Hematopoietic multipotent progenitor cell (in vitro differentiated cells): Measurements from ENCODE around the gene EML3. TPM values are rescaled to one million over a fixed set of nuclear protein-coding genes. Genes with fewer than 3 reads are reported as not detected.
"Not testable (repeated sequence)": the region's sequence is repeated elsewhere in the genome, so short reads cannot be mapped to it uniquely, and the experiment has no call there.

ENCODE experiments used
- DNase-seq, 3 donors: peaks; one replicate each; pipeline ENCODE4 v3.0.0-alpha.2; 2011 to 2015; ENCODE audit warnings: low read depth in 2 of 3, low spot score in 2 of 3
- total RNA-seq: library from RNA; depleted of rRNA; stranded (reverse); fragments of >200 nt; gene quantifications from one replicate; pipeline ENCODE4 v1.2.3, GENCODE V29; 2012

Gene EML3, protein sequence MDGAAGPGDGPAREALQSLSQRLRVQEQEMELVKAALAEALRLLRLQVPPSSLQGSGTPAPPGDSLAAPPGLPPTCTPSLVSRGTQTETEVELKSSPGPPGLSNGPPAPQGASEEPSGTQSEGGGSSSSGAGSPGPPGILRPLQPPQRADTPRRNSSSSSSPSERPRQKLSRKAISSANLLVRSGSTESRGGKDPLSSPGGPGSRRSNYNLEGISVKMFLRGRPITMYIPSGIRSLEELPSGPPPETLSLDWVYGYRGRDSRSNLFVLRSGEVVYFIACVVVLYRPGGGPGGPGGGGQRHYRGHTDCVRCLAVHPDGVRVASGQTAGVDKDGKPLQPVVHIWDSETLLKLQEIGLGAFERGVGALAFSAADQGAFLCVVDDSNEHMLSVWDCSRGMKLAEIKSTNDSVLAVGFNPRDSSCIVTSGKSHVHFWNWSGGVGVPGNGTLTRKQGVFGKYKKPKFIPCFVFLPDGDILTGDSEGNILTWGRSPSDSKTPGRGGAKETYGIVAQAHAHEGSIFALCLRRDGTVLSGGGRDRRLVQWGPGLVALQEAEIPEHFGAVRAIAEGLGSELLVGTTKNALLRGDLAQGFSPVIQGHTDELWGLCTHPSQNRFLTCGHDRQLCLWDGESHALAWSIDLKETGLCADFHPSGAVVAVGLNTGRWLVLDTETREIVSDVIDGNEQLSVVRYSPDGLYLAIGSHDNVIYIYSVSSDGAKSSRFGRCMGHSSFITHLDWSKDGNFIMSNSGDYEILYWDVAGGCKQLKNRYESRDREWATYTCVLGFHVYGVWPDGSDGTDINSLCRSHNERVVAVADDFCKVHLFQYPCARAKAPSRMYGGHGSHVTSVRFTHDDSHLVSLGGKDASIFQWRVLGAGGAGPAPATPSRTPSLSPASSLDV
- 38.0 TPM for total RNA-seq

DNA sequence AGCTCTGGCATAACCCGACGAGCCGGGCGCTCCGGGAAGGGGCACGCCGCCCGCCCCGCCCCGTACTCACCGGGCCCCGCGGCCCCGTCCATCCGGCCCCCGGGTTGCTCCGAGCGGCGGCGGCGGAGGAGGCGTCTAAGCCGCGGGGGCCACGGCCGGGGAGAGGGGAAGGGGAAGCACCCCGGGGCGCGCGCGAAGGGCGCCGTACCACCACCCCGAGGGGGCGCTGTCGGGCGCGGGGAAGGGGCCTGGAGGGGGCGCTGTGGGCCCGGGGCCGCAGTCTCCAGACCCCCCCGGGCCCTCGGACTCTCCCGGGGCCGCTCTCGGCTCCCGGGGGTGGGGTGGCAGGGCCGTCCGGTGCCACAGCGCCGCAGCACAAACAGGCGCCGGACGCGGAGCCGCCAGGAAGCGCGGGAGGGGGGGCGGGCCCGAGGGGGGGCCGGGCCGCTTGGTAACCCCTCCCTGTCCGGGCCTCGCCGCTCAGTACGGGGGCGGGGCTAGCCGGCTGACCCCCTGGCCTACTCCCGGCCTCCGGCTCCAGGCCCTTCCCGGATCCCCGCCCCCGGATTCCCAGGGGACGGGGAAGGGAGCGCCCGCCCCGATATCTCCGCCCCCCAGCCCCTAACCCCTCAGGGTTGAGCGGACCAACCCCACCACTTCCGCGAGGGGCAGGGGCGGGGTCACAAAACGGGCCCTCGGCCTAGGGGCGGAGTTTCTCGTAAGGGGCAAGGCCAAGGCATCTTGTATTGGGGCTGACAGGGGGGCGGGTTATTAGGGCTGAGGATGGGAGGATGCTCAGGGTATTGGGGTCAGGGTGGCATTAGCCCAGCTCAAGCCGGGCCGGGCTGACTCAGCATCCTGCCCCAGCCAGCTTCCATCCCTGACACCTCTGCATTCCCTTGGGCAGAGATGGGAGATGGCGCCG, at the start of gene EML3, which contains the start of gene ROM1:
EML3 (minus strand) TSS at position 410 of the 925 bp plus-strand sequence; CDS start at position 92, 318 bp downstream.
ROM1 (plus strand) TSS at position 892 of the 925 bp plus-strand sequence; CDS start at position 917, 25 bp downstream.
- DNase-seq, result peak; percentile 78 to 95 (median 89)

DNA sequence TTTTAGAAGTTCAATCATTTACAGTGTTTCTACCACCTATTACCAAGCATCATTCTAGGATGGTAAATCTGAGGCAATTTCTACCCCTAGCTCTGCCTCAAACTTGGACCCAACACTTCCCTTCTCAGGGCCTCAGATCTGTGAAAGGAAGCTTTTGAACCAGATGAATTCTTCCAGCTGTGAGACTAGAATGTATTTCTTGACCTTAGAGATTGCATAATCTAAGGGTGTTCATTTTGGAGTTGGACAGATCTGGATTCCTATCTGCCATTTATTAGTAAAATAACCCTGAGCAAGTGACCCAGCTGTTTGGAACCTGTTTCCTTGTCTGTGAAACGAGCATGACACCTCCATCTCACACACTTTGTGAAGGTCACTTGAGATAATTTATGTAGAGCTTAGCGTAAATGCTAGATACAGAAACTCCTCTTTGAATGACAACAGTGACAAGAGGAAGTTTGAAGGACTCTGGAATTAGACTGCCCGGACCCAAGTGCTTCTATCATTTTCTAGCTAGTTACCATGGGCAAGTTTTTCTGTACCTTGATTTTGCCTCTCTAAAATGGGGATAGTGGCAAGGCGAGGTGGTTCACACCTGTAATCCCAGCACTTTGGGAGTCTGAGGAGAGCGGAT, 44.3 kb upstream of the EML3 start:
- no peak for DNase-seq

DNA sequence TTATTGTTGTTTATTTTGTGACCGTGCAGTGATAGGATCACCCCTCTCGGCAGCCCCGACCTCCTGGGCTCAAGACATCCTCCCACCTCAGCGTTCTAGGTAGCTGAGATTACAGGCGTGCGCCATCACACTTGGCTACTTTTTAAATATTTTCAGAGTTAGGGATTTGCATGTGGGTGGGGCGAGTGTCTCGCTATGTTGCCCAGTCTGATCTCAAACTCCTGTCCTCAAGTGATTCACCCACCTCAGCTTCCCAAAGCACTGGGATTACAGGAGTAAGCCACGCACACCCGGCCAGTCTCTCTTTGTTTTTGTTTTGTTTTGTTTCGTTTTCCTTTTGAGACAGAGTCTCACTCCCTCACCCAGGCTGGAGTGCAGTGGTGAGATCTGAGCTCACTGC, 41.7 kb upstream of the EML3 start:
- DNase-seq, result no peak

DNA sequence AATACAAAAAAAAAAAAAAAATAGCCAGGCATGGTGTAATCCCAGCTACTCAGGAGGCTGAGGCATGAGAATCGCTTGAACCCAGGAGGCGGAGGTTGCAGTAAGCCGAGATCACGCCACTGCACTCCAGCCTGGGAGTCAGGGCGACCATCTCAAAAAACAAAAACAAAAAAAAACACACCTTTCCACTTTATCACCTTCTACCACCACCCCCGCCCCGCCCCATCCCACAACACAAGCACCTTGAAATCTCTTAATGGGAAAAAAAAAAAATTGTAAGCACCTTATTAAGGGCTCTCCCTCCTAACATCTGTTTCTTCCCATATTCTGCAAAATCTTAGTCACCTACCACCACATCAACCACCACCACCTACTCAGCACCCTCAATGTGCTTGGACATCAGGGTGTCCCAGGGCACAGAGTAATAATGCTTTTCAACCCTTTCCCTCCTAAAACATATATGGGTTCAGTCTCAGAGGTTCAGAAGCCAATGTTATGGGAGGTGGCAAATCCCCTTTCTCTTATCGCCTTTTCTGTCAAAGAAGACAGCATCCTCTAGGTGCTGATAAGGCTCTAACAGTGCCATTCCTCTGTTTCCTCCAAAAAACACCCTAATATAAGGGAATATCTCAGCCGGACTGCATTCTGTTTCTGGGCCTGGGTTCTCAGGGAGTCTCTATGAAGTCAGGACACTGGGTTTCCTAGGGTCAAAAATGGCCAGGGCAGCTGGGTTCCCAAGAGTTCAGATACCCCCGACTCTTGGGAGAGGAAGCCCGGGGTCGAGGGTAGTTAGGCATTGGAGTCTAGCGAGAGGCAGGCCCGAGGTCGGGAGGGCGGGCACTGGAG, 39.8 kb upstream of the EML3 start:
- DNase-seq, result no peak

DNA sequence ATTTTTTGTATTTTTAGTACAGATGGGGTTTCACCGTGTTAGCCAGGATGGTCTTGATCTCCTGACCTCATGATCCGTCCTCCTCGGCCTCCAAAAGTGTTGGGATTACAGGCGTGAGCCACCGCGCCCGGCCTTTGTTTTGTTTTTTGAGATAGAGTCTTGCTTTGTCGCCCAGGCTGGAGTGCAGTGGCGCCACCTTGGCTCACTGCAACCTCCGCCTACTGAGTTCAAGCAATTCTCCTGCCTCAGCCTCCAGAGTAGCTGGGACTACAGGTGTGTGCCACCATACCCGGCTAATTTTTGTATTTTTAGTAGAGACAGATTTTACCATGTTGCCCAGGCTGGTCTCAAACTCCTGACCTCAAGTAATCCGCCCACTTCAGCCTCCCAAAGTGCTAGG, 37.7 kb upstream of the EML3 start:
- not testable (repeated sequence) for DNase-seq

DNA sequence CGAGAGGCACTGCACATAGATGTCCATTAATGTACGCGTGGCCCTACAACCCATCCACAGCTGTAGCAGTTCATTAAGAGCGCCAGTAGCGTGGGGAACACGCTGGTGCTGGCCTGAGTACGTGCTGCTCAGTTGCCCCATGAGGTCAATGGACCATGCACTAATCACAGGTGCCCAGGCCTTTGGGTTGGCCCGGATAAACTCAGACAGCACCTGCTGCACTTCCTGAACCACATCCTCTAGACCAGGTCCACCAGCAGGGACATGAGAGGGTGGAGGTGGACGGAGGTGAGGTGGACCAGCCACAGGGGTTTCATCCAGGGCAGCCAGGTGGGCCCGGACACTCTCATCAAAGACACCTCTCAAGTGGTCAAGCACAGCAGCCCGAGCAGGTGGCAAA, 36.9 kb upstream of the EML3 start:
- no peak for DNase-seq

DNA sequence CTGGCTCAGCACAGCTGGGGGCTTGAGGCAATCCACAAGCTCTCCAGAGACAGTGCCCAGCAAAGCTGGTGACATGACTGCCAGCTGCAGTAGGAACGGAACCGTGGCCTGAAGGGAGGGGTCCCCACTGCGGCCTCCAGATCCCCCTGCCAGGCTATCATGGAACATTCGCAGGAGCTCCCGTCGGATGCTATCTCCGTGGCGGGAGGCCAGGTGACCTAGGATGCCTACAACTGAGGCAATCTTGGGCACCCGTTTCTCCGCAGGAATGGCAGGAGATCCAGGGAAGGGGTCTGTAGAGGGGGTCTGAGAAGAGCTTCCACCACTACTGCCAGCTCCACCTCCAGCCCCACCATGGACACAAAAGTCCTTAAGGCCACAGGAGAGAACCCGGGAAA, 36.4 kb upstream of the EML3 start:
- DNase-seq, result no peak

DNA sequence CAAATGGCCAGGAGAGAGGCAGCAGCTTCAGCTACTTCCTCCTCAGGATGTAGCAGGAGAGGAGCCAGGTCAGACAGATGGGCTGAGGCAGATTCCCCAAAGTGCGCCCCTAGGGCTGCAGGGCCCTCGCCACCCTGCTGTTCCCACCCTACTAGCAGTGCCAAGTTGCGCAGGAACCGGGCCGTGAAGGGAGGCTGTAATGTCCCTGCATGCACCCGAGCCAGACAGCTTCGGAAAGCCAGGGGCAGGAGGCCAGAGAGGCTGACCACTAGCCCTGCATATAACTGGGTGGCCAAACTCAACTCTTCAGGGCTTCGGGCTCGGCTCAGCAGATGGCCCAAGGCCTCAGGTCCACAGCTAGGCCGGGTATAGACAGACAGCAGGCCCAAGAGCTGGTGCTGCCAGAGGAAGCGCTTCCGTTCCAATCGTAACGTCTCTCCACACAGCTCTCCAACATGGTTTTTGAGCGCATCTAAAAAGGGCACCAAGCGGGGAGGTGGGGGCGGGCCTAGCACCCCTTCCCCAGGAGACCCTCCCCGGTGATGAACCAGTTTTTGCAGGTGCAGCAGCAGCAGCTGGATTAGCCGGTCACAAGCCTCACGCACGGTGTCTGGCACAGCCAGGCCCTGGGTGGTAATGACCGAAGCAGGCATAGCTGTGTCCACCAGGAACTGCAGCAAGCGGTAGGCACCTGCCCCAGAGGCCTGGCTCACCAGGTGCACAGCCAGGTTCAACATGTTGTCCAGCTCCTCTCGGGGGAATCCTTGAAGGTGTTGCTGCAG, 35.8 kb upstream of the EML3 start:
- no peak for DNase-seq

DNA sequence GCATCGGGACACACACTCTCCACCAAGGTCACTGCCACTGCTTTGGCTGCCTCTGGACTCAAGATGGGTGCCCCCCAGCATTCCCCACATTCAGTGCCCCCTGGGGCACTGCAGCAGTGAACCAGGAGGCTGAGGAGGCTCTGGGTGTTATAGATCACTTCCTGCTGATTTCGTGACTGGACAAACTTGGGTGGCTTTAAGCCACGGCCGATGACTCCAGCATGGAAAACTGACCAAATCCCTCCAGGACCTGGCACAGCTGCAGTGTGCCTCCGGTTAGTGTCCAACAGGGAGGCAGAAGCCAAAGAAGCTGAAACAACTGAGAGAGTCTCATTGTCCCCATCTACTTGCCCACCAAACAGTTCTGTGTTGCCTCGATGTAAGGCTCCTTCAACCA, 35.0 kb upstream of the EML3 start:
- DNase-seq, result no peak

DNA sequence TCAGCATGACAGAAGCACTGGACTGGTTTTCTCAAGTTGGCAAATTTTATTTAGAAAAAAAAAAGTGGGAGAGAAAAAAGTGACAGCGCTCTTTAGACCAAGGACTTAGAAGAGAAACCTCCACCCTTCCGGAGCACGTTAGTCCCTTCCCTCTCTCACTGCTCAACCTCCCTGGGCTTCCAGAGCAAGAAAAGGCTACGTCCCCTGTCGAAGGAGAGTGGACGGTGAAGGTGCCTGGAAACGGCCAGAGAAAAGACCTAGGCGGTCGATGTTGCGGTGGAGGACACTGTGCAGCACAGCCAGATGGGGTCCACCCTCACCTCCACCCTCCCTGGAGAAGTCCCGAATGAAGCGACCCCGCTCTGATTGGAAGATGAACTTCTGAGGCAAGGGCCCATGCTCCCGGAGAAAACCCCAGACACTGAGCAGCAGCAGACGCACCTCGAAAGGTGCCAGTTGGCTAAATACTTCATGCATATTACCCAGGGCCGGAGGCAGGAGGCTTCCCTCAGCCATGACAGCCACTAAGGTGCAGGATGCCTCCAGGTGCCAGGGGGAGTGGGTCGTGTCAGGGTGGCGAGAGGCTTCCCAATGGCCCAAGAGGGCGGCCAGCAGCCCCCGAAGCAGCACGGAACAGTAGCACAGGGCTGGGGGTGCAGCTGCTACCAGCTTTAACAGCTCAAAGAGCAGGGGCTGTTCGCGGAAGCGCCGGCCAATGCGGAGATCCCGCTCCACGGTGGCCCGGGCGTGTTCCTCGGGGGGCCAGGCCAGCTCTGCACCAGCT, 34.4 kb upstream of the EML3 start:
- DNase-seq, result no peak

DNA sequence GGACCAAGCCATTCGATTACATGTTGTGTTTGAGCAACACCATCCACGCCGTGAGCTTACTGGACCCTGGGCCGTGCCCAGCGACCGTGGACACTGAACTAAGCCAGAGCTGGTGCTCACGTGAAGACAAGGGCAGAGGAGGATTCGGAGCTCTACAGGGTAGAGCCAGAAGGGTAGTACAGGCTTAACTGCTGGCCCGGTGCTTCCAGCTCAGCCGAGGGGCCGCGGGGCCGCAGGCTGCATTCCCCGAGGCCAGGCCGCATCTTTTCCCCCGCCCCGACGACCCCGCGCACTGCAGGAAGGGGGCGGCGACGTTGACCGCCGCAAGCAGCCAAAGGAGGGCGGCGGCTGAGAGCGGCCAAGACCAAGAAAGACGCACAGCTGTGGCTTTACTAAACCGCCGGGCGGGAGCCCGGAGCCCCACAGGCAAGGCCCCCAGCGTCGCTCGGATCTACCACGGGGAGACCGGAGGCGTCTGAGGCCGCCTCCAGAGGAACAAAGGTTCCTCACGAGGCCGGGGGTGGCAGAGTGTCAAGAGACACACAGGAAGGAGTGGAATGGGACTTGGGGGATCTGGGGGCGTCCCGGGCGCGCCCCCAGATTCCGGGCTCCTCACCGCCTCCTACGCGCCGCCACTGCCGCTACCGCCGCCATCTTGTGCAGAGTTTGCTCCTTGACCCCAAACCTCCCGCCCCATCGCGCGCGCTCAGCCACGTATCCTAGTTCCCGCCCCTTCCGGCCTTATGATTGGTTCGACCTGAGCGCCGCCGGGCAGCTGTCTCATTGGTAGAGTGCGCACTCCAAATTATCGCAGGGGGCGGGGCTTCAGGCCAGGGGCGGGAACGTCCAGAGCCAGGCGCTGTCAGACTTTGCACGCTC, 33.6 kb upstream of the EML3 start, which contains the start of gene GANAB:
GANAB (minus strand) TSS at position 668 of the 879 bp plus-strand sequence; CDS start at position 654, 14 bp downstream.
- peak; percentile 89 to 99 (median 99) for DNase-seq

DNA sequence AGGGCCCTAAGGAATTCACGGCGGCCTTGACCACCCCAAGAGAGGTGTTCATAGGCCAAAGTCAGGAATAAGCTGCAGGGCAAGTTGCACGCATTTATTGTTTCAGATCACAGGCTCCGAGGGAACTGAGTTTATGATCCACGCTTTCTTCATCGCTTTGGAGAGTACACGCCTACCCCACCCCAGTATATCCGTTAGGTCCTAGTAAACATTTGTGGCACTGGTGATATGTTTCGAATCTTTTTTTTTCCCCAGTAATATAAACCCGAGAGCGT, 33.0 kb upstream of the EML3 start:
- no peak for DNase-seq

DNA sequence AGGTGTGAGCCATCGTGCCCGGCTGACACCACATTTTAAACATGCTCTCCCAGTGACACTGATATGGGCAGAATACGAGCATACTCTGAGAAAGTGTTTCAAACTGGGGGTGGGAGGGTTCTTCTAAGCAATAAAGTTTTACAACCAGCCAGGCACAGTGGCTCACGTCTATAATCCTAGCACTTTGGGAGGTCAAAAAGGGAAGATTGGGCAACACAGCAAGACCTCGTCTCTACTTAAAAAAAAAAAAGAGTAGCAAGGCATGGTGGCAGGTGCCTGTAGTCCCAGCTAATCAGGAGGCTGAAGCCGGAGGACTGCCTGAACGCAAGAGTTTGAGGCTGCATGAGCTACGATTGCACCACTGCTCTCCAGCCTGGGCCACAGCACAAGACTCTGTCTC, 31.6 kb upstream of the EML3 start:
- DNase-seq, result no peak

DNA sequence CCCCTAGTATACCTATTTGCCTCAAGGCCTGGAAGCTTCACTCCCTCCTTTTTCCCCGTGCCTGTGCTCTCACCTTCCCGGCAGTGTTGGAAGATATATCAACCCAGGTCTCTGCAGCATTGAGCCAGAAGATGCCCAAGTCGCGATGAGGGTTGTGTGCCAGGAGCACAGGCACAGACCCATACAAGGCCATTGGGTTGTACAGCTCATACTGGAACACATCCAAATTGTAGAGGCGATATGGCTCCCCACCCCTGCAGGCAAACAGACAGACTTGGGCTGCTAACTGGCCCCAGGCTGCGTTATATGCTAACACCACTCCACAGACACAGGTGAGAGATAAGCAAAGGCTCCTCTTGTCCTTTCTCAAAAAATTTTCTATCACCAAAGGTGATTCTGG, 19.9 kb upstream of the EML3 start:
- no peak for DNase-seq

DNA sequence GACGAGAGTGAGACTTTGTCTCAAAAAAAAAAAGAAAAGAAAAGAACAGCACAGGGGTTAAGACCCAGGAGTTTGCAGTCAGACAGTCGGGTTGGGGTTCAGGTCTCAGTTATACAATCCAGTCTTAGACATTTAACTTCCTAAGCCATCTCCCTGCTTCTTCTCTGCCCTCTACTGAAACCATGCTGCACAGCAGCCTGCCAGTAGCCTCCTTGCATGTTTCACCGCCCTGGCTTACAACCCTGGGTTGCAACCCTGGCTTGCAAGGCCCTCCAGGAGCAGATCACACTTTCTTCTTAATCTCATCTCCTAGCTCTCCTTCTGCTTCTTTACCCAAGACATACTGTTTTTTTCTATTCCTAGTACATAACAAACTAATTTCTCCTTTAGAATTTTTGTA, 15.1 kb upstream of the EML3 start:
- peak in 1 of 3 donors; percentile 35 for DNase-seq

DNA sequence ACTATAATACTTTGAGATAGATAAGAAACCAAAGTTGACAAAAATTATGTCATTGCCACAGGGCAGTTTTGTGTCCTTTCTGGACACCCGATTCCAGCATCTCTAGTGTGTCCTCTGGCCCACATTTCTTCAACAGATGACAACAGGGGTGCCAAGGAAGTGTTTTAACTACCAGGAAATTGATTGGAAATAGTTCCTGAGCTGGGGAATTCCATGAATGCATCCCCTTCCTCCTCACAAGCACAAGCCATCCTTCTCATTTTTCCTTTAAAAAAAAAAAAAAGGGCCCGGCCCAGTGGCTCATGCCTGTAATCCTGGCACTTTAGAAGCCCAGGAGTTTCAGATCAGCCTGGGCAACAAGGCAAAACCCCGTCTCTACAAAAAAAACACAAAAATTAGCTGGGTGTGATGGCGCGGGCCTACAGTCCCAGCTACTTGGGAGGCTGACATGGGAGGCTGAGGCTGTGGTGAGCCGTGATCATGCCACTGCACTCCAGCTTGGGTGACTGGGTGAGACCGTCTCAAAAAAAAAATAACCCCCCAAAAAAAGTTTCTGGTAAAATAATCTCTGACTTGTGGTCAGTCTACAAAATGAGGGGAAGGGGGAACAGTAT, 10.0 kb upstream of the EML3 start:
- DNase-seq, result no peak
